Fibroblast of skin of right biceps (primary cell): ENCODE data around the gene NECAB2.
"Not testable (repeated sequence)": the region's sequence is repeated elsewhere in the genome, so short reads cannot be mapped to it uniquely, and the experiment has no call there.

Source experiments
- DNase-seq: peaks from one replicate; pipeline ENCODE4 v3.0.0-alpha.2; 2013

The NECAB2 gene

GRCh38 chr16:83936581-83937165 is 31.4 kb upstream of the NECAB2 start:
- no peak for DNase-seq

DNA sequence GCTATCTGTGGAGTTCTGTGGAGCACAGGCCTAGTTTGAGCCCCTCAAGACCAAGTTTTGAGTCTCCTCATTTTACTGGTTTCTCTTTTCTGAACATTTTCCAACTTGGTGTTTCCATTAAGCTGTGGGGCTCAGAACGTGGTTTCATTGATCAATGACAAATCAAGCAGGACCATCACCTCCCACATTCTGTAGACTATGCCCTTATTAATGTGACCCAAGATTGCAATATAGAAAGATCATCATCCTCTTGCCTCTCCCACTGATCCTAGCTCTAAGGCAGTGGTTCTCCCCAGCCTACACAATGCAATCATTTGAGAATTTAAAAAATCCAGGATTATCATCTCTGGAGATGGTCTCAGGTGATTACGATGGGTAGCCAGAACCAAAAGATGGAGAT is 30.8 kb upstream of the NECAB2 start:
- DNase-seq = no peak

- peak; percentile 57 for DNase-seq
Measured at GRCh38 chr16:83937922-83938885, 29.8 kb upstream of the NECAB2 start.

DNA sequence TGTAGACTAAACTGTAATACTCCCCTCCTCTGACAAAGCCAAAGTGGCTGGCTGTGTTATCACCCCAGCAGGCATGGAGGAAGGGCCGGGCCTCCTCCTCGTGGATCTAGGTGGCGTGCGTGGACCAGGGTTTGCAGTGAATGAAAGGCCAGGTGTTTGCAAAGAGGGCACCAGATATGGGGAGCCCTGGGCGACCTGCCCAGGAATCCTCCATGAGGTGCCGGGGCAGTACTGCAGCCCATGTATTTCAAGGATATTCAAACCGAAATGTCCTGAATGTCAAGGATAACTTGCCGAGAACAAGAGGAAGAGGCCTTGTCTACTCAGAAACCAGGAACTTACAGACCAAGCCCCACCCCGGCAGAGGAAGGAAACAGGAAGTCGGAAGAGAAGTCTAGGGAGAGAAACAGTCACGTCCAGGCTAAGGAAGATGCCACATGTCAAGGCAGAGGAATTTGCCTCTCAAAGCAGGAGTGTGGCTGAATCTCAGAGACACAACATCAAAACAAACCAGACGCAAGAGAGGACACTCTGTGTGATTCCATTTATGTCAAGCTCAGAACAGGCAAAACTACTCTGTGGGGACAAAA is 28.7 kb upstream of the NECAB2 start:
- DNase-seq = no peak

DNA sequence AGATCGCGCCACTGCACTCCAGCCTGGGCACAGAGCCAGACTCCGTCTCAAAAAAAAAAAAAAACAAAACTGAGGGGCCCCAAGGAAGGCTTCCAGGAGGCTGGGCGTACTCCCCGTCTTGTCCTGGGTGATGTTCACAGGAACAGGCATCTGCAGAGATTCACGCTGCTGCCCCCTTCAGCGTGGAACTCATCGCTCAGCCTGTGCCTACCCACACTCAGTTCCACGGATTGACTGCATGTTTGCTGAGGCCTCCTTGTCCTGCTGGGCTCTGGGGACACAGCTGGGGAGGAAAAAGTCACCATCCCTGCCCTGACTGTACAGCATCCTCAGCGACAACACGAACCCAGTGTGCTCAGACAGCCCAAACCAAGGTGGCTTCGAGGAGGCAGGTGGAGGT is 27.9 kb upstream of the NECAB2 start:
- no peak for DNase-seq

GRCh38 chr16:83940630-83941378 is 27.2 kb upstream of the NECAB2 start:
- no peak for DNase-seq

GRCh38 chr16:83941546-83941945 is 26.5 kb upstream of the NECAB2 start:
- not testable (repeated sequence) for DNase-seq

DNA sequence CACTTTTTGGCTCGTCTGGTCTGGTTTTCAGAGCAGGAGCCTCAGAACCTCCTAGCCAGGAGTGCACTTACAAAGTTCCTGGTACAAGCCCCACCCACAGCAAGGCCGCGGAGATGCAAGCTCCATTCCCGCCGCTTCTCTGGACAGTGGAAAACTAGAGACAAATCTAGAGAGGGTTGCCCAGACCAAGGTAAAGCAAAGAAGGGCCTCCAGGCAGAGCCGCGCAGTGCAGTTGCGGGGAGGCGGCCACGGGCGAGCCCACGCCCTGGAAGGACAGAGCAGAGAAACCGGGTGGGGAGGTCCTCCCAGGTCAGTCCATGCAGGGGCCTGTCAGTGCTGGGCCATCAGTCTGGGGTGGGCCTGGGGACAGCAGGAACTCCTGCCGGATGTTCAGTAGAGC is 26.0 kb upstream of the NECAB2 start:
- DNase-seq = no peak

GRCh38 chr16:83942815-83943515 is 25.1 kb upstream of the NECAB2 start:
- DNase-seq = no peak

DNA sequence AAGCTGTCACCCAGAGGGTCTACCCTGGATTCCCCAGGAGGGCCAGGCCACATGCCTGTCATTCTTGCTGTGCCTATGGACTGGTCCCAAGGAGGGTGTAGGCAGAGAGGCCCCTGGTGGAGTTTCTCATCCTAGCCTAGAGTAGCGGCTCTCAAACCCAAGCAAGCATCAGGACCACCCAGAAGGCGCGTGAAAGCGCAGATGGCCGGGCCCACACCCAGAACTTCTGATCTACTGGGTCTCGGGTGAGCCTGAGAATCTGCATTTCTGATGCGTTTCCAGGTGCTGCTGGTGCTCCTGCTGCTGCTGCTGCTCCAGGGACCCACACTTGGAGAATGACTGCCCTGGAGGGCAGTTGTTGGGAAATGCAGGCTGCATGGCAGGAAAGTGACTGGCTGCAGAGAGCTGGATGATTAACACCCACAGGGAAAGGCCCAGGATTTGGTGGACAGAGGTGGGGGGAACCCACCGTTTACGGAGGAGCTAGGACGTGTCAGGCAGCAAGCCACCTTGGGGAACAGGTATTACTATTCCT is 24.5 kb upstream of the NECAB2 start:
- no peak for DNase-seq

DNA sequence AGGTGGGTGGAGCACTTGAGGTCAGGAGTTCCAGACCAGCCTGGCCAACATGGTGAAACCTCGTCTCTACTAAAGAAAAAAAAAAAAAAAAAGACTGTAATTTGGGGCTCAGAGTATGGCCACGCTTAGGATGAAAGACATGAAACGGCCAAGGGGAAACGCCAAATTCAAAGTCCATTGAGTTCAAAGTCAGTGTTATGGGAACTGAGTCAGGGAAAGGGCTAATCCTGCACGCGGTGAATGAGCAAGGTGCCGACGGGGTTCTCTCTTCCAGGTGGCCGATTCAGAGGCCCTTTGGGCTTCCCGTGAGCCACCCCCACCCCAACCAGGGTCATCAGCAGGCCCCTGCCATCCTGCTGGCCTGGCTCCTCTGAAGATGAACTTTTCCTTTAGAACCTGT is 22.5 kb upstream of the NECAB2 start:
- no peak for DNase-seq

DNA sequence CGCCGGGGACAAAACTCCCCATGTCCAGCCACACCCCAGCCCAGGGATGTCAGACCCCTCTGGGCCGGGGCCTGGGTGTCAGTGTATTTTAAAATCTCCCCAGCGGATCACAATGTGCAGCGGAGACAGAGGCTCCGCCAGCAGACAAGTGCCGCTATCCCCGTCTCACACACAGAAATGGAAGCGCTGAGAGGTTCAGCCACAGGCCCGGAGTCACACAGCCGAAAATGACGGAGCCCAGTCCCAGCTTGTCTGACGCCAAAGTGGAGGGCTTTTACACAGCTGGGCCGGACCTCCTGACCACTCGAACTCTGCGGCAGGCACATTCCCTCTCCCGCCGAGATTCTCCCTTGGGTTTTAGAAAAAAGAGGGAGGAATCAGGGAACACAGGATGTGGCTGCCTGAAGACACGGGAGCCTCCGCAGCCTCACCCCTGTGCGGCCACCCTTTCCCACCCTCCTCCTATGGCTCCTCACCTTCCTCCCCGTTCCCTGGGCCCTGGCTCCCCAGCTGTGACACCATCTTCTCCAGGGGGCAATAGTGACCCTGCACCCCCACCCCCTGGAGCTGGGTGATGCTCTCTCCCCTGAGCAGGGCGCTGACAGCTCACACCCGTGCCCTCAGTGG is 21.8 kb upstream of the NECAB2 start:
- DNase-seq = no peak

GRCh38 chr16:83946781-83947566 is 21.1 kb upstream of the NECAB2 start:
- no peak for DNase-seq

DNA sequence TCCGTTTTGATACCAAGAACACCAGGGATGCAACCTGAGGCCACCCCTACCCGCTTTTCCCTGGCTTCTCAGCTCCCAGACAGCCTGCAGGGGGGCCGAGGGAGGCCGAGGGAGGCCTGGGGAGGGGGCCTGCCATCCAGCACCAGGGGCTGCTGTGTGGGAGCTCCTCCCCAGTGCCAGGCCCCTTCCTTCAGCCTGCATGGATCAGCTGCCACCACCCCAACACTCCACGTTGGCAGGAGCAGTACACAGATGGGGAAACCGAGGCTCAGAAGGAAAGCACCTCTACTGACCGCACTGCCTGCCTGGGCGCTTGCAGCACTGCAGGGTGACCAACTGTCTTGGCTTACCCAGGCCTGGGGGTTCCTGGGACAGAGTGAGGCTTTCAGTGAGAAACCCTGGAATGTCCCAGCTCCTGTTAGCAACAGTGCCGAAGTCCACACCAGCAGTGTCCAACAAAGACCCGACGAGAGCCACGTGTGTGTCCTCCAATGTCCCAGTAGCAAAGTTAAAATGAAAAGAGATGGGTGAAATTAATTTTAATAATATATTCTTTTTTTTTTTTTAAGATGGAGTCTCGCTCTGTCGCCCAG is 20.3 kb upstream of the NECAB2 start:
- DNase-seq = no peak

GRCh38 chr16:83948914-83949723 is 18.9 kb upstream of the NECAB2 start:
- no peak for DNase-seq

- DNase-seq = no peak
Measured at GRCh38 chr16:83949724-83950001, 18.4 kb upstream of the NECAB2 start.

DNA sequence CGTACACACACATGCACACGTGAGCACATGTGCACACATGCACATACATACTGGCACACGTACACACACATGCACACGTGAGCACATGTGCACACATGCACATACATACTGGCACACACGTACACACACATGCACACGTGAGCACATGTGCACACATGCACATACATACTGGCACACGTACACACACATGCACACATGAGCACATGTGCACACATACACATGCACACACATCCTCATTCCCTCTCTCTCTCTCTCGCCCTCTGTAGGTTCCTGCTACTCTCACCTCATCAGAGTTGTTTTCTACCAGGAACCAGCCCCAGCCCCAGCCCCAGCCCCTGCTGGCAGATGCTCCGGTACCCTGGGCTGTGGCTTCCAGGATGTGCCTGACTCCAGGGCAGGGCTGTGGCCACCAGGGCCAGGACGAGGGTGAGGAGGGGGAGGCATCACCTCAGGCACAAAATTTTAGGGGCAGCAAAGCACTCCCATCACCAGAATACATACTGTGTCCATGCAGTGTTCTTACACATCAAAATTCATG is 17.1 kb upstream of the NECAB2 start:
- not testable (repeated sequence) for DNase-seq

- DNase-seq = no peak
Measured at GRCh38 chr16:83951544-83951943, 16.5 kb upstream of the NECAB2 start.

DNA sequence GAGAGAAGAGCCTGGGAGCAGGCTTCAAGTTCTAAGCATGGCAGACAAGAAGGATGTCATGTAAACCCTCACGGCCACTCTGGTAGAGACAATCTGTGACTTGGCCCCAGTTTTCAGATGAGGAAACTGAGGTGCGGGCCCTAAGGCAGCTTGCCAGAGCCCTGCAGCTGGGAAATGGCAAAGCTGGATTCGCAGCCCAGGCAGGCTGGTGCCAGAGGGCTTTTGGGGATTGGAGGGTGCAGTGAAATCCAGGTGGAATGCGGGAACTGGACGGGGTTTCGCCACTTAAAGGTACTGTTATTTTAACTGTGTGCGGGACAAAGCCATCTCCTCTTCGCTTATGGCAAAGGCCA is 15.5 kb upstream of the NECAB2 start:
- DNase-seq = no peak
